ENCODE measurements around the gene SRGAP3.

- TF ChIP-seq ESRRG (CRISPR knock-in tag; IDR thresholded peaks at IDR 0.05) (no peak), ZFP30 (CRISPR knock-in tag; IDR thresholded peaks at IDR 0.05) (no peak), RARB (CRISPR knock-in tag; IDR thresholded peaks at IDR 0.05) (no peak), TCF4 (CRISPR knock-in tag; IDR thresholded peaks at IDR 0.05; ENCODE audit: borderline replicate concordance) (no peak), ZFP3 (CRISPR knock-in tag; IDR thresholded peaks at IDR 0.05) (no peak)
- TF ChIP-seq, protein P1, sequence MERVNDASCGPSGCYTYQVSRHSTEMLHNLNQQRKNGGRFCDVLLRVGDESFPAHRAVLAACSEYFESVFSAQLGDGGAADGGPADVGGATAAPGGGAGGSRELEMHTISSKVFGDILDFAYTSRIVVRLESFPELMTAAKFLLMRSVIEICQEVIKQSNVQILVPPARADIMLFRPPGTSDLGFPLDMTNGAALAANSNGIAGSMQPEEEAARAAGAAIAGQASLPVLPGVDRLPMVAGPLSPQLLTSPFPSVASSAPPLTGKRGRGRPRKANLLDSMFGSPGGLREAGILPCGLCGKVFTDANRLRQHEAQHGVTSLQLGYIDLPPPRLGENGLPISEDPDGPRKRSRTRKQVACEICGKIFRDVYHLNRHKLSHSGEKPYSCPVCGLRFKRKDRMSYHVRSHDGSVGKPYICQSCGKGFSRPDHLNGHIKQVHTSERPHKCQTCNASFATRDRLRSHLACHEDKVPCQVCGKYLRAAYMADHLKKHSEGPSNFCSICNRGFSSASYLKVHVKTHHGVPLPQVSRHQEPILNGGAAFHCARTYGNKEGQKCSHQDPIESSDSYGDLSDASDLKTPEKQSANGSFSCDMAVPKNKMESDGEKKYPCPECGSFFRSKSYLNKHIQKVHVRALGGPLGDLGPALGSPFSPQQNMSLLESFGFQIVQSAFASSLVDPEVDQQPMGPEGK (CRISPR knock-in tag; IDR thresholded peaks at IDR 0.05; ENCODE audit: borderline replicate concordance) = no peak
Measured at GRCh38 chr3:9206287-9206686, 43.2 kb downstream of the SRGAP3 start.
